Neuronal stem cell (in vitro differentiated cells): Measurements from ENCODE around the gene CHRDL2. TPM values are rescaled to one million over a fixed set of nuclear protein-coding genes. Genes with fewer than 3 reads are reported as not detected.
A peak's percentile ranks its signal among the peaks of the same experiment; 100 is the strongest.

Source experiments
- DNase-seq: peaks from one replicate; pipeline ENCODE4 v3.0.0-alpha.2; 2013; ENCODE audit warnings: low spot score
- H2AFZ ChIP-seq: one replicate; pipeline ENCODE4 v1.6.1; 2013; ENCODE audit warnings: mild to moderate bottlenecking, low read length, inconsistent platforms
- H2AK5ac ChIP-seq: 2 replicates; pipeline ENCODE4 v1.6.1; 2013; ENCODE audit warnings: low read depth, mild to moderate bottlenecking, inconsistent platforms, low read length, moderate library complexity, mixed read lengths
- H2BK120ac ChIP-seq: 2 replicates; pipeline ENCODE4 v1.6.1; 2013; ENCODE audit warnings: low read depth, mild to moderate bottlenecking, inconsistent platforms, low read length, moderate library complexity, mixed read lengths
- H2BK12ac ChIP-seq: one replicate; pipeline ENCODE4 v1.6.1; 2013; ENCODE audit warnings: low read length, inconsistent platforms
- H2BK15ac ChIP-seq: 2 replicates; pipeline ENCODE4 v1.6.1; 2013; ENCODE audit warnings: mild to moderate bottlenecking, low read length, inconsistent platforms, mixed read lengths
- H2BK5ac ChIP-seq: one replicate; pipeline ENCODE4 v1.6.1; 2013; ENCODE audit warnings: inconsistent platforms, mild to moderate bottlenecking, low read length, moderate library complexity
- H3K14ac ChIP-seq: one replicate; pipeline ENCODE4 v1.6.1; 2013; ENCODE audit warnings: low read length, inconsistent platforms
- H3K18ac ChIP-seq: 2 replicates; pipeline ENCODE4 v1.6.1; 2013; ENCODE audit warnings: low read length, inconsistent platforms
- H3K23ac ChIP-seq: 2 replicates; pipeline ENCODE4 v1.6.1; 2013; ENCODE audit warnings: low read depth, mild to moderate bottlenecking, mixed read lengths, low read length, inconsistent platforms; ENCODE audit not compliant: poor library complexity
- H3K27ac ChIP-seq: replicated peaks from 3 replicates; pipeline ENCODE4 v1.5.1; 2013; ENCODE audit warnings: low read length, inconsistent platforms
- H3K27me3 ChIP-seq, 3 experiments: 2 replicates each; pipeline ENCODE4 v1.6.1; 2013; ENCODE audit warnings: low read length in 3 of 3, mild to moderate bottlenecking in 2 of 3, inconsistent platforms in 1 of 3, low read depth in 1 of 3, mixed read lengths in 1 of 3, moderate library complexity in 1 of 3; ENCODE audit not compliant: control insufficient read depth in 3 of 3, insufficient read depth in 3 of 3
- H3K36me3 ChIP-seq, 2 donors: replicated peaks in 1 of 2; 2 replicates each; pipeline ENCODE4 v1.6.1; 2013; ENCODE audit warnings: low read length in 2 of 2; ENCODE audit not compliant: control insufficient read depth in 2 of 2, insufficient read depth in 2 of 2
- H3K4ac ChIP-seq: 2 replicates; pipeline ENCODE4 v1.6.1; 2013; ENCODE audit warnings: inconsistent platforms, mild to moderate bottlenecking, low read length, moderate library complexity
- H3K4me1 ChIP-seq, 2 donors: 1 replicate in 1 of 2; 2 replicates in 1 of 2; pipeline ENCODE4 v1.6.1; 2013; ENCODE audit warnings: low read length in 2 of 2, low read depth in 1 of 2; ENCODE audit not compliant: control insufficient read depth in 2 of 2, insufficient read depth in 1 of 2
- H3K4me2 ChIP-seq: one replicate; pipeline ENCODE4 v1.6.1; 2013; ENCODE audit warnings: mild to moderate bottlenecking, low read length, inconsistent platforms; ENCODE audit not compliant: insufficient read depth, poor library complexity, severe bottlenecking
- H3K4me3 ChIP-seq, 2 donors: 2 replicates each; pipeline ENCODE4 v1.5.1; 2013; ENCODE audit warnings: low read length in 2 of 2, mild to moderate bottlenecking in 2 of 2, inconsistent platforms in 1 of 2, moderate library complexity in 1 of 2
- H3K79me1 ChIP-seq: one replicate; pipeline ENCODE4 v1.6.1; 2013; ENCODE audit warnings: low read depth, mild to moderate bottlenecking, inconsistent platforms, low read length, moderate library complexity
- H3K9ac ChIP-seq: one replicate; pipeline ENCODE4 v1.6.1; 2013; ENCODE audit warnings: mild to moderate bottlenecking, low read depth, low read length, inconsistent platforms; ENCODE audit not compliant: poor library complexity
- H3K9me3 ChIP-seq, 2 donors: replicated peaks in 1 of 2; 2 replicates each; pipeline versions ENCODE3 to v1.6.1; 2013; ENCODE audit warnings: low read length in 2 of 2, mild to moderate bottlenecking in 2 of 2, inconsistent platforms in 1 of 2, low read depth in 1 of 2, mixed read lengths in 1 of 2, moderate library complexity in 1 of 2; ENCODE audit not compliant: control insufficient read depth in 2 of 2, insufficient read depth in 1 of 2
- H4K8ac ChIP-seq: one replicate; pipeline ENCODE4 v1.6.1; 2013; ENCODE audit warnings: low read depth, mild to moderate bottlenecking, inconsistent platforms, low read length, moderate library complexity
- H4K91ac ChIP-seq: one replicate; pipeline ENCODE4 v1.6.1; 2013; ENCODE audit warnings: low read length, low read depth, mild to moderate bottlenecking, inconsistent platforms; ENCODE audit not compliant: poor library complexity
- WGBS, 2 donors: extraction: QIAGEN DNeasy Blood & Tissue Kit; methylation state at CpG; one replicate each; pipeline ENCODE4 v1.1.7; 2013; ENCODE audit warnings: missing lambda C conversion rate in 2 of 2, mixed read lengths in 1 of 2; ENCODE audit not compliant: insufficient read length in 2 of 2, insufficient replicate concordance in 1 of 2; ENCODE audit errors: extremely low coverage in 2 of 2; 5-methylcytosine and 5-hydroxymethylcytosine counted together
- polyA plus RNA-seq, 2 experiments: library from polyadenylated mRNA; stranded (reverse); fragments of 200-250 nt; gene quantifications; one replicate each; pipeline ENCODE4 v1.2.3, GENCODE V29; 2013

CHRDL2 gene, protein sequence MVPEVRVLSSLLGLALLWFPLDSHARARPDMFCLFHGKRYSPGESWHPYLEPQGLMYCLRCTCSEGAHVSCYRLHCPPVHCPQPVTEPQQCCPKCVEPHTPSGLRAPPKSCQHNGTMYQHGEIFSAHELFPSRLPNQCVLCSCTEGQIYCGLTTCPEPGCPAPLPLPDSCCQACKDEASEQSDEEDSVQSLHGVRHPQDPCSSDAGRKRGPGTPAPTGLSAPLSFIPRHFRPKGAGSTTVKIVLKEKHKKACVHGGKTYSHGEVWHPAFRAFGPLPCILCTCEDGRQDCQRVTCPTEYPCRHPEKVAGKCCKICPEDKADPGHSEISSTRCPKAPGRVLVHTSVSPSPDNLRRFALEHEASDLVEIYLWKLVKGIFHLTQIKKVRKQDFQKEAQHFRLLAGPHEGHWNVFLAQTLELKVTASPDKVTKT
- polyA plus RNA-seq (2013, experiment 1 of 2): 0.81 TPM
- 0.80 TPM for polyA plus RNA-seq (2013, experiment 2 of 2)

DNA sequence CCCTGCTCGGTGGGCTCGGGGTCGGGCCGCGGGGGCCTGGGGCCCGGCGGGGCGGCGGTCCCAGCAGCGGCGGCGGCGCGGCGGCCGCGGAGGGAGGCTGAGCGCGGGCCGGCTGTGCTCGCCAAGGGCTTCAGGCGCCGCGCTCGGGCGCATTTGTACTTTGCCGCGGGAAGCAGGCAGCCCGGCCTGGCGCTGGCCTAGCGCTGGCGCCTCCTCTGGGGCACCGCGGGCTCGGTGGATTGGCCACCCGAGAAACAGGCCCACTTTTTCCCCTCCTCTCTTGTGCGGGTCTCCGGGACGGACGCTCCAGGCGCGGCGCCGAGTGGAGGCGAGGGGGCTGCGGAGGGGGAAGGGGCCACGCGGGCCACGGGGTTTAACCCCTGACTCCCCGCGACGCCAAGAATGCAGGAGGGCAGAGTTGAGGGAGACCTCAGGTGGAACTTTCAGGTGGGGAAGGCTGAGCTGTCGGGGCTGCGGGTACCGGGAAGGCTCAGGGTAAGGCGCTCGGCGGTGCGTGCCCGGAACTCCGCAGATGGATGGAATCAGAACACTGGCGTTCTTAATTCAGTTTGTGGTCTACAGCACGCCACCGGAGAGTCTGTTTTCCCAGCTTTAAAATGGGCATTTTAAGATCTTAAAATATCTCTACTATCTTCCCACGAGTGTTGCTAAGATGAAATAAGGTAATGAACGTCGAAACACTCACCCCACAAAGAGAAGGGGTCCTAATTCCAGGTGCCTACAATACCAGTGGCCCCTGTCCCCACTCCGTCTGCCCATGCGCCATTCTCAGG lies at the start of gene CHRDL2:
CHRDL2 (minus strand) TSS at position 126 of the 794 bp plus-strand sequence. CDS start 538 bp downstream, outside the sequence.
- peak within 1 kb of the TSS; percentile 56 for H3K9ac ChIP-seq
- H3K4ac ChIP-seq: no peak within 1 kb of the TSS
- WGBS, 2 donors: no CpG with 5 or more reads among the region's 69 CpGs
- H3K36me3 ChIP-seq: no peaks in the 10 kb centered on the region
- H3K79me1 ChIP-seq: no peaks in the 10 kb centered on the region
- peak within 1 kb of the TSS; percentile 21 for H2AK5ac ChIP-seq
- H3K14ac ChIP-seq: no peak within 1 kb of the TSS
- peak within 1 kb of the TSS; percentile 30 for H2BK120ac ChIP-seq
- peaks cover 0 to 6% of the 10 kb centered on the region in 2 donors for H3K4me1 ChIP-seq
- peak within 1 kb of the TSS; percentile 90 for H3K4me2 ChIP-seq
- H2BK15ac ChIP-seq: no peak within 1 kb of the TSS
- H2BK5ac ChIP-seq: peak within 1 kb of the TSS; percentile 31
- H3K27me3 ChIP-seq: peaks cover 11 to 82% (median 43%) of the 10 kb centered on the region in 3 experiments
- no peak within 1 kb of the TSS for H3K27ac ChIP-seq
- H4K8ac ChIP-seq: no peak within 1 kb of the TSS
- H4K91ac ChIP-seq: no peak within 1 kb of the TSS
- peak within 1 kb of the TSS; percentile 38 to 76 for H3K4me3 ChIP-seq
- peaks cover 0 to 7% of the 10 kb centered on the region in 2 donors for H3K9me3 ChIP-seq
- peak within 1 kb of the TSS; percentile 17 for H3K23ac ChIP-seq
- peak within 1 kb of the TSS; percentile 89 for H2AFZ ChIP-seq
- no peak for DNase-seq
- H3K18ac ChIP-seq: peak within 1 kb of the TSS; percentile 81
- no peak within 1 kb of the TSS for H2BK12ac ChIP-seq

DNA sequence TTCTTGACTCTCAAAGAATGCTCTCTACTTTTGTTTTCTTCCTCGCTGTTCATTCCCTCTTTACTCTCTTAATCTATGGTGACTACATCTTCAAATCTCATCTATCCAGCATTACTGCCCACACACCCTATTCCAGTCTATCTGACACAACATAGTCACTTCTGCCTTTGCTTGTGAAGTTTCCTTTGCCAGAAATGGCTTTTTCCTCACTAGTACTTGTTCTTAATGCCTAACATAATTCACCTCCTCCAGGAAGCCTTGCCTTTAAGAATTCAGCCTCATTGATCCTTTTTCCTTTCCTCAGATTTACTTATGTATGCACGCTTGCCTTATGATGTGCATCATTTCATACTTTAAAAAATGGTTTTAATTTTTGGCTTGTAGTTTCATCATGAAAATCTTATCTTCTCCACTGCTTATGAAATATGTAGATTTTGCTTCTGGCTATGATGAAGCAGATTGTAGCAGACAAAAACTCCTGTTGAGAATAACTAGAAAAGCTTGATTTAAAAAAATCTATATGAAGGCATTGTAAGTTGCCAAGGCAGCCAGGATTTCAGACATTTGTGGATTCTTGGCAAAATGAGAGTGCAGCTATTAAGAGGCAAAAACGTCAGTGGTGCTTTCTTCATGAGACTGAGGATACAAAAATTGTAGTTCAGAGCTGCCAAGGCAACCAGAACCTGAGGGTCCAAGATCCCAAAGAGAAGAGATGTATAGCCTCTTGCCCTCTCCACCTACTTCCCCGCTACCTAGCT lies 49.2 kb upstream of the CHRDL2 start:
- H2AK5ac ChIP-seq: no peak overlapping the region
- H4K91ac ChIP-seq: no peak overlapping the region
- no peak overlapping the region for H4K8ac ChIP-seq
- H3K4me1 ChIP-seq: peaks cover 1 to 2% of the 10 kb centered on the region in 2 donors
- H3K9ac ChIP-seq: no peak overlapping the region
- H3K27ac ChIP-seq: no peak overlapping the region
- no peak overlapping the region for H3K18ac ChIP-seq
- no peak for DNase-seq
- H3K4ac ChIP-seq: no peak overlapping the region
- H3K27me3 ChIP-seq: no peaks in the 10 kb centered on the region
- H3K4me3 ChIP-seq: no peak overlapping the region
- no peak overlapping the region for H3K4me2 ChIP-seq
- H2BK120ac ChIP-seq: no peak overlapping the region
- H3K9me3 ChIP-seq: no peaks in the 10 kb centered on the region
- H3K14ac ChIP-seq: no peak overlapping the region
- no peak overlapping the region for H2BK5ac ChIP-seq
- H2BK12ac ChIP-seq: no peak overlapping the region
- peaks cover 0 to 4% of the 10 kb centered on the region in 2 donors for H3K36me3 ChIP-seq
- no CpG with 5 or more reads among the region's 4 CpGs for WGBS, 2 donors
- H3K79me1 ChIP-seq: no peaks in the 10 kb centered on the region
- no peak overlapping the region for H3K23ac ChIP-seq
- no peak overlapping the region for H2BK15ac ChIP-seq
- no peak overlapping the region for H2AFZ ChIP-seq

DNA sequence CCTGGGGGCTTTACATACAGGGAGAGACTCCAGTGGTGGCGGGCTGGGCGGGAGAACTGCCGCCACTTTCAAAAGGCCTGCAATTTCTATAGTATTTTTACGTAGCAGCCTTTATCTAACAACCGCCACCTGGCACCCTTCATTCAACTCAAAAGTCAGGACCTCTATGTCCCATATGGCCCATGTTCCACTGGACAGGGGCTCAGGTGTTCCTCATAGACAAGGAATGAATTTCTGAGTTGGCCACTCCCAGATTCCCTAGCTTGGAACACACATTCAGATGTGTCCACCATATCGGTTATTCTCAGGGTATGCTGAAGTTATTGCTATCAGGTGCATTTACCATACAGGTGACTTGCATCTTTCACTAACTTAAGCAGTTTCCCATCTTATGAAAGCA lies 47.4 kb upstream of the CHRDL2 start:
- Histone ChIP-seq H3K14ac (no peak overlapping the region), H3K79me1 (no peaks in the 10 kb centered on the region), H2AK5ac (no peak overlapping the region), H3K4ac (no peak overlapping the region), H3K9ac (no peak overlapping the region), H3K18ac (no peak overlapping the region), H2AFZ (no peak overlapping the region), H3K23ac (no peak overlapping the region), H2BK12ac (no peak overlapping the region), H3K4me2 (no peak overlapping the region), H4K91ac (no peak overlapping the region), H3K27ac (no peak overlapping the region), H2BK15ac (no peak overlapping the region), H4K8ac (no peak overlapping the region), H2BK5ac (no peak overlapping the region), H3K4me3 (no peak overlapping the region), H3K9me3 (no peaks in the 10 kb centered on the region), H3K4me1 (peaks cover 1 to 2% of the 10 kb centered on the region in 2 donors), H2BK120ac (no peak overlapping the region), H3K27me3 (no peaks in the 10 kb centered on the region), H3K36me3 (peaks cover 0 to 4% of the 10 kb centered on the region in 2 donors)
- no peak for DNase-seq
- no CpG with 5 or more reads among the region's 6 CpGs for WGBS, 2 donors
